H9 (cell line): ENCODE results near the gene RAB6B. TPM values are rescaled to one million over a fixed set of nuclear protein-coding genes. Genes with fewer than 3 reads are reported as not detected.

Experiments used
- DNase-seq: peaks from one replicate; pipeline ENCODE4 v3.0.0-alpha.2; 2017
- H2AFZ ChIP-seq: one replicate; pipeline ENCODE4 v1.6.1; 2013; ENCODE audit warnings: mild to moderate bottlenecking, low read length, control low read depth, moderate library complexity
- H2AK5ac ChIP-seq: 2 replicates; pipeline ENCODE4 v1.6.1; 2013; ENCODE audit warnings: low read length, control low read depth, mixed read lengths; ENCODE audit not compliant: insufficient read length
- H2BK120ac ChIP-seq: one replicate; pipeline ENCODE4 v1.6.1; 2013; ENCODE audit warnings: low read depth, mild to moderate bottlenecking, low read length, control low read depth, inconsistent platforms; ENCODE audit not compliant: poor library complexity, severe bottlenecking
- H2BK12ac ChIP-seq: 2 replicates; pipeline ENCODE4 v1.6.1; 2013; ENCODE audit warnings: low read length, control low read depth, mixed read lengths, low read depth; ENCODE audit not compliant: insufficient read length
- H2BK15ac ChIP-seq: 2 replicates; pipeline ENCODE4 v1.6.1; 2013; ENCODE audit warnings: low read depth, low read length, control low read depth
- H2BK20ac ChIP-seq: one replicate; pipeline ENCODE4 v1.6.1; 2013; ENCODE audit warnings: low read depth, mild to moderate bottlenecking, low read length, control low read depth, inconsistent platforms; ENCODE audit not compliant: poor library complexity, severe bottlenecking
- H2BK5ac ChIP-seq: 2 replicates; pipeline ENCODE4 v1.6.1; 2013; ENCODE audit warnings: low read length, control low read depth, mixed read lengths; ENCODE audit not compliant: insufficient read length
- H3K14ac ChIP-seq: 2 replicates; pipeline ENCODE4 v1.6.1; 2013; ENCODE audit warnings: low read length, control low read depth; ENCODE audit not compliant: insufficient read depth
- H3K18ac ChIP-seq: 2 replicates; pipeline ENCODE4 v1.6.1; 2013; ENCODE audit warnings: low read depth, mild to moderate bottlenecking, mixed read lengths, low read length, control low read depth; ENCODE audit not compliant: insufficient read length
- H3K23ac ChIP-seq: 2 replicates; pipeline ENCODE4 v1.6.1; 2013; ENCODE audit warnings: low read length, control low read depth, mixed read lengths, low read depth; ENCODE audit not compliant: insufficient read length
- H3K23me2 ChIP-seq: 2 replicates; pipeline ENCODE4 v1.6.1; 2013; ENCODE audit warnings: low read depth, mild to moderate bottlenecking, mixed read lengths, low read length, control low read depth; ENCODE audit not compliant: insufficient read length, poor library complexity, severe bottlenecking
- H3K27ac ChIP-seq: 2 replicates; pipeline ENCODE4 v1.5.1; 2013; ENCODE audit warnings: low read length, control low read depth, mixed read lengths, low read depth; ENCODE audit not compliant: insufficient read length
- H3K27me3 ChIP-seq: 2 replicates; pipeline ENCODE4 v1.6.1; 2013; ENCODE audit warnings: low read length, control low read depth, inconsistent platforms; ENCODE audit not compliant: insufficient read depth
- H3K4ac ChIP-seq: 2 replicates; pipeline ENCODE4 v1.6.1; 2013; ENCODE audit warnings: low read depth, mild to moderate bottlenecking, control low read depth, inconsistent platforms, low read length, moderate library complexity
- H3K4me1 ChIP-seq: 2 replicates; pipeline ENCODE4 v1.6.1; 2013; ENCODE audit warnings: low read length, control low read depth, inconsistent platforms; ENCODE audit not compliant: insufficient read depth
- H3K4me2 ChIP-seq: 2 replicates; pipeline ENCODE4 v1.6.1; 2013; ENCODE audit warnings: low read length, control low read depth, mixed read lengths; ENCODE audit not compliant: insufficient read length, insufficient read depth
- H3K56ac ChIP-seq: 2 replicates; pipeline ENCODE4 v1.6.1; 2013; ENCODE audit warnings: low read depth, mild to moderate bottlenecking, mixed read lengths, low read length, control low read depth; ENCODE audit not compliant: insufficient read length
- H3K79me1 ChIP-seq: 2 replicates; pipeline ENCODE4 v1.6.1; 2013; ENCODE audit warnings: low read depth, mild to moderate bottlenecking, moderate library complexity, low read length, control low read depth, inconsistent platforms; ENCODE audit not compliant: insufficient read depth, poor library complexity, severe bottlenecking
- H3K79me2 ChIP-seq: 2 replicates; pipeline ENCODE4 v1.6.1; 2013; ENCODE audit warnings: low read length, control low read depth, inconsistent platforms; ENCODE audit not compliant: insufficient read depth
- H3K9ac ChIP-seq: 2 replicates; pipeline ENCODE4 v1.6.1; 2013; ENCODE audit warnings: low read length, control low read depth, mixed read lengths; ENCODE audit not compliant: insufficient read length; ENCODE audit errors: extremely low read depth
- H3K9me3 ChIP-seq: one replicate; pipeline ENCODE4 v1.6.1; 2013; ENCODE audit warnings: low read depth, low read length, inconsistent platforms; ENCODE audit not compliant: control insufficient read depth
- H3T11ph ChIP-seq: one replicate; pipeline ENCODE4 v1.6.1; 2013; ENCODE audit warnings: mild to moderate bottlenecking, low read length, control low read depth, inconsistent platforms
- H4K20me1 ChIP-seq: one replicate; pipeline ENCODE4 v1.6.1; 2013; ENCODE audit not compliant: control insufficient read depth, insufficient read length, insufficient read depth
- H4K5ac ChIP-seq: 2 replicates; pipeline ENCODE4 v1.6.1; 2013; ENCODE audit warnings: low read depth, mild to moderate bottlenecking, mixed read lengths, low read length, control low read depth; ENCODE audit not compliant: insufficient read length
- H4K8ac ChIP-seq: replicated peaks from 2 replicates; pipeline ENCODE4 v1.6.1; 2013; ENCODE audit warnings: low read length, control low read depth, mixed read lengths, low read depth; ENCODE audit not compliant: insufficient read length
- H4K91ac ChIP-seq: 2 replicates; pipeline ENCODE4 v1.6.1; 2013; ENCODE audit warnings: low read depth, mild to moderate bottlenecking, moderate library complexity, mixed read lengths, low read length, control low read depth; ENCODE audit not compliant: insufficient read length
- H3K27ac Mint-ChIP-seq, 3 experiments: 2 replicates in 2 of 3; 3 replicates in 1 of 3; pipeline ENCODE4 v1.8.0; 2020 to 2021; ENCODE audit warnings: mixed read lengths in 3 of 3, mild to moderate bottlenecking in 1 of 3, moderate library complexity in 1 of 3
- H3K27me3 Mint-ChIP-seq: 2 replicates; pipeline ENCODE4 v1.8.0; 2021; ENCODE audit warnings: low read depth, mild to moderate bottlenecking, moderate library complexity, mixed read lengths
- H3K36me3 Mint-ChIP-seq, 3 experiments: 2 replicates in 2 of 3; 3 replicates in 1 of 3; pipeline ENCODE4 v1.8.0; 2020 to 2021; ENCODE audit warnings: low read depth in 3 of 3, mixed read lengths in 3 of 3; ENCODE audit not compliant: insufficient read depth in 1 of 3
- H3K4me1 Mint-ChIP-seq, 2 experiments: 2 replicates each; pipeline ENCODE4 v1.8.0; 2020; ENCODE audit warnings: mixed read lengths in 2 of 2
- H3K4me3 Mint-ChIP-seq, 2 experiments: 2 replicates in 1 of 2; 3 replicates in 1 of 2; pipeline ENCODE4 v1.8.0; 2020 to 2021; ENCODE audit warnings: mild to moderate bottlenecking in 2 of 2, mixed read lengths in 2 of 2, moderate library complexity in 1 of 2
- H3K9me3 Mint-ChIP-seq, 2 experiments: 2 replicates in 1 of 2; 3 replicates in 1 of 2; pipeline ENCODE4 v1.8.0; 2020; ENCODE audit warnings: mild to moderate bottlenecking in 2 of 2, mixed read lengths in 2 of 2, moderate library complexity in 1 of 2
- WGBS: extraction: QIAGEN DNeasy Blood & Tissue Kit; methylation state at CpG from one replicate; pipeline ENCODE4 v1.1.7; 2013; ENCODE audit warnings: missing lambda C conversion rate, low lambda C conversion rate, mixed read lengths; ENCODE audit not compliant: insufficient read length; ENCODE audit errors: extremely low coverage; 5-methylcytosine and 5-hydroxymethylcytosine counted together
- total RNA-seq: library from RNA; stranded (reverse); gene quantifications from 2 replicates; pipeline ENCODE4 v1.2.1, GENCODE V29; 2021
- TF ChIP-seq, protein P1 (sequence below): fragments of 200-600 bp; sonication (generic); conservative IDR thresholded peaks from 3 replicates; pipeline ENCODE4 v1.8.0; 2021; ENCODE audit warnings: antibody characterized with exemption, mild to moderate bottlenecking

RAB6B gene
- total RNA-seq, 1 experiment from 2014 or later: 12.3 TPM

DNA sequence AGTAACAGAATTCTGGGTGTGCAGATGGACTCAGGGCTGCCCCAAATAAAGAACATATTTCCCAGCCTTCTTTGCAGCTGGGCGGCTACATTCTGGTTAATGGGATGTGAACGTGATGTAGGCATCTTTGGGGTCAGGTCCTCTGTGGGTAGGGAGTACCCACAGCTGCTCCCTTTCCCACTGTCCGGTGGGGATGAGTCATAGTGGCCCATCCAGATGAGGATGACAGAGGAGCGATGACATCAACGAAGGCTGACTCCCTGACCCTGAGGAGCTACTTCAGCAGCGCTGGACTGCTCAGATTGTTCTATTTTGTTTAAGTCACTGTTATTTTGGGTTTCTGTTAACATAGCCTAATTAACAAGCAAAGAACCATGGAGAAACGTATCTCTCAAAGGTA is 52.0 kb downstream of the RAB6B start:
- H2AFZ ChIP-seq: no peak overlapping the region
- no peak overlapping the region for H3K18ac ChIP-seq
- H3K27me3 Mint-ChIP-seq: no peaks in the 10 kb centered on the region; the same call in 1 of the 2 replicates
- H3K79me1 ChIP-seq: no peaks in the 10 kb centered on the region
- no peak overlapping the region for H2BK5ac ChIP-seq
- no peak overlapping the region for H2AK5ac ChIP-seq
- no peak overlapping the region for H4K91ac ChIP-seq
- no peak overlapping the region for H3K4me2 ChIP-seq
- no peak overlapping the region for H3T11ph ChIP-seq
- H4K5ac ChIP-seq: no peak overlapping the region
- H3K9ac ChIP-seq: no peak overlapping the region
- H3K36me3 Mint-ChIP-seq: peaks cover 0 to 3% (median 0%) of the 10 kb centered on the region in 3 experiments; a peak in 1 of 7 replicates
- H3K27ac Mint-ChIP-seq: no peak overlapping the region
- TF ChIP-seq, protein P1, sequence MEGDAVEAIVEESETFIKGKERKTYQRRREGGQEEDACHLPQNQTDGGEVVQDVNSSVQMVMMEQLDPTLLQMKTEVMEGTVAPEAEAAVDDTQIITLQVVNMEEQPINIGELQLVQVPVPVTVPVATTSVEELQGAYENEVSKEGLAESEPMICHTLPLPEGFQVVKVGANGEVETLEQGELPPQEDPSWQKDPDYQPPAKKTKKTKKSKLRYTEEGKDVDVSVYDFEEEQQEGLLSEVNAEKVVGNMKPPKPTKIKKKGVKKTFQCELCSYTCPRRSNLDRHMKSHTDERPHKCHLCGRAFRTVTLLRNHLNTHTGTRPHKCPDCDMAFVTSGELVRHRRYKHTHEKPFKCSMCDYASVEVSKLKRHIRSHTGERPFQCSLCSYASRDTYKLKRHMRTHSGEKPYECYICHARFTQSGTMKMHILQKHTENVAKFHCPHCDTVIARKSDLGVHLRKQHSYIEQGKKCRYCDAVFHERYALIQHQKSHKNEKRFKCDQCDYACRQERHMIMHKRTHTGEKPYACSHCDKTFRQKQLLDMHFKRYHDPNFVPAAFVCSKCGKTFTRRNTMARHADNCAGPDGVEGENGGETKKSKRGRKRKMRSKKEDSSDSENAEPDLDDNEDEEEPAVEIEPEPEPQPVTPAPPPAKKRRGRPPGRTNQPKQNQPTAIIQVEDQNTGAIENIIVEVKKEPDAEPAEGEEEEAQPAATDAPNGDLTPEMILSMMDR: no peak
- DNase-seq: no peak
- H2BK15ac ChIP-seq: no peak overlapping the region
- H2BK120ac ChIP-seq: no peak overlapping the region
- no peaks in the 10 kb centered on the region for H4K20me1 ChIP-seq
- H3K14ac ChIP-seq: no peak overlapping the region
- no peak overlapping the region for H3K27ac ChIP-seq
- no peak overlapping the region for H3K56ac ChIP-seq
- WGBS: no CpG with 5 or more reads among the region's 7 CpGs
- no peak overlapping the region for H2BK12ac ChIP-seq
- H2BK20ac ChIP-seq: no peak overlapping the region
- no peaks in the 10 kb centered on the region for H3K4me1 ChIP-seq
- H3K4ac ChIP-seq: no peak overlapping the region
- H3K9me3 Mint-ChIP-seq: no peaks in the 10 kb centered on the region
- no peaks in the 10 kb centered on the region for H3K79me2 ChIP-seq
- H3K9me3 ChIP-seq: no peaks in the 10 kb centered on the region
- no peak overlapping the region for H3K23ac ChIP-seq
- no peak overlapping the region for H3K4me3 Mint-ChIP-seq
- H3K23me2 ChIP-seq: no peaks in the 10 kb centered on the region
- H3K4me1 Mint-ChIP-seq: peaks cover 5 to 6% of the 10 kb centered on the region in 2 experiments; a peak in 1 of 4 replicates
- H4K8ac ChIP-seq: no peak overlapping the region
- no peaks in the 10 kb centered on the region for H3K27me3 ChIP-seq
